Measurements from ENCODE around the gene INIP. TPM values are rescaled to one million over a fixed set of nuclear protein-coding genes. Genes with fewer than 3 reads are reported as not detected.

Gene INIP
- total and polyA plus RNA-seq, 9 of the 15 experiments (the other 6 are each of a cell fraction or from before 2014, with no cell fraction given), result 11.9 to 87.9 (median 37.3) TPM

DNA sequence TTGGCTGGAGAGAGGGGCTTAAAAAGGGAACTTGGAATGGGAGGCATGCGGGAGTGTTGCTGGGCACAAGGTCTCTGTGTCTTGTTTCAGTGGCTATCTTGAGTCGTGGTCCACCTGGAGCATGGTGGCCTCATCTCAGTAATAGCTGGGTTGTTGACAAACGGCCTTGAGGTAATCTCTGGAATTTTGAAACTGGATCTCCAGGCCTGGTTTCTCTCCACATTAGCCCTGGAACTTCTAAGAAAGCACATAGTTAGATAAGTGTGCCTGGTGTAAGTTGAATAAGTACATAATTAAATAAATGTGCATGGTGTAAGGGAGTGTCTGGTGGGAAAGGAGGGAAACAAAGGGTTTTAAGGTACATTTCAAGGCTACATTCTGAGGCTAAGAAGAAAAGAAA, 62.2 kb downstream of the INIP start:
- H2AFZ ChIP-seq (ENCODE audit: low read depth, low read length), result no peak overlapping the region
- no peak for ATAC-seq
- H3K4me3 ChIP-seq, result no peak overlapping the region
- 32% methylated on average over 3 of the region's 3 CpGs for WGBS (ENCODE audit: insufficient coverage, low coverage, missing lambda C conversion rate)
- FAIRE-seq, result no peak
- H4K20me1 ChIP-seq (replicated peaks; ENCODE audit: control insufficient read depth, insufficient read depth, low read length), result no peaks in the 10 kb centered on the region
- intact Hi-C loops (cut with micrococcal nuclease), result no loop called here
- no peaks in the 10 kb centered on the region for H3K27me3 ChIP-seq (ENCODE audit: control insufficient read depth in 2 of 2, insufficient read depth in 2 of 2, low read length in 2 of 2)
- DNase-seq (ENCODE audit: extremely low read depth in 1 of 4, low spot score in 3 of 4), result no peak
- H3K4me2 ChIP-seq (ENCODE audit: insufficient read depth, low read length), result no peak overlapping the region
- H3K9ac ChIP-seq (ENCODE audit: insufficient read depth in 1 of 2, low read depth in 2 of 2, low read length in 2 of 2), result no peak overlapping the region
- no peaks in the 10 kb centered on the region for H3K79me2 ChIP-seq (ENCODE audit: control insufficient read depth, insufficient read depth, low read length)
- no peaks in the 10 kb centered on the region for H3K9me3 ChIP-seq (replicated peaks; ENCODE audit: control insufficient read depth, insufficient read depth, low read depth, low read length)
- no peaks in the 10 kb centered on the region for H3K36me3 ChIP-seq (ENCODE audit: control insufficient read depth, insufficient read depth, low read length)
- no peak overlapping the region for H3K27ac ChIP-seq (ENCODE audit: extremely low read depth, low read depth, low read length)
- peaks cover 0 to 6% of the 10 kb centered on the region in 2 experiments; a peak in 1 of 5 replicates for H3K4me1 ChIP-seq (replicated peaks in 1 of 2; ENCODE audit: control insufficient read depth in 2 of 2, insufficient read depth in 2 of 2, low read length in 2 of 2)
- no TSS peak for BruUV-seq (replicated peaks)
- ChIA-PET POLR2A (interaction anchor here (0.7 kb wide), 1 partner anchor 8 kb away, joined by 3 read pairs; no protein-coding TSS in a partner anchor), CTCF (ENCODE audit: low intra/inter-chr PET ratio) (interaction anchor here (0.6 kb wide), 1 partner anchor 726 kb away, joined by 7 read pairs; no protein-coding TSS in a partner anchor)
- no peaks in the 10 kb centered on the region for H3K9me1 ChIP-seq (ENCODE audit: control insufficient read depth, insufficient read depth, low read length)
- in situ Hi-C loops (cut with MboI), result no loop called here
- TF ChIP-seq PTRF (tag; IDR thresholded peaks at IDR 0.05) (no peak), KLF10 (CRISPR knock-in tag; IDR thresholded peaks at IDR 0.05) (no peak), TCF7L2 (IDR thresholded peaks at IDR 0.05; ENCODE audit: low read depth, low read length) (no peak), ZFP30 (CRISPR knock-in tag; IDR thresholded peaks at IDR 0.05; ENCODE audit: borderline replicate concordance) (no peak), CTCF (IDR thresholded peaks at IDR 0.05 in 2 of 3, conservative IDR thresholded peaks at IDR 0.05 in 1 of 3; ENCODE audit: insufficient read depth in 2 of 3, low read depth in 1 of 3, low read length in 3 of 3) (no peak), IFI16 (CRISPR knock-in tag; IDR thresholded peaks at IDR 0.05) (no peak), MED1 (CRISPR knock-in tag; IDR thresholded peaks at IDR 0.05; ENCODE audit: borderline replicate concordance) (no peak), ZNF146 (CRISPR knock-in tag; IDR thresholded peaks at IDR 0.05; ENCODE audit: unreplicated experiment) (no peak), PCBP2 (IDR thresholded peaks at IDR 0.05; ENCODE audit: low read depth, low read length, poor library complexity, severe bottlenecking) (no peak), U2AF1 (optimal IDR thresholded peaks at IDR 0.05; ENCODE audit: low read depth, low read length) (no peak), ZNF239 (CRISPR knock-in tag; IDR thresholded peaks at IDR 0.05) (no peak), ZFP1 (CRISPR knock-in tag; IDR thresholded peaks at IDR 0.05) (no peak), ZNF551 (CRISPR knock-in tag; IDR thresholded peaks at IDR 0.05) (no peak), EWSR1 (IDR thresholded peaks at IDR 0.05; ENCODE audit: borderline replicate concordance, low read depth, partially characterized antibody) (no peak)
- TF ChIP-seq, protein P1, sequence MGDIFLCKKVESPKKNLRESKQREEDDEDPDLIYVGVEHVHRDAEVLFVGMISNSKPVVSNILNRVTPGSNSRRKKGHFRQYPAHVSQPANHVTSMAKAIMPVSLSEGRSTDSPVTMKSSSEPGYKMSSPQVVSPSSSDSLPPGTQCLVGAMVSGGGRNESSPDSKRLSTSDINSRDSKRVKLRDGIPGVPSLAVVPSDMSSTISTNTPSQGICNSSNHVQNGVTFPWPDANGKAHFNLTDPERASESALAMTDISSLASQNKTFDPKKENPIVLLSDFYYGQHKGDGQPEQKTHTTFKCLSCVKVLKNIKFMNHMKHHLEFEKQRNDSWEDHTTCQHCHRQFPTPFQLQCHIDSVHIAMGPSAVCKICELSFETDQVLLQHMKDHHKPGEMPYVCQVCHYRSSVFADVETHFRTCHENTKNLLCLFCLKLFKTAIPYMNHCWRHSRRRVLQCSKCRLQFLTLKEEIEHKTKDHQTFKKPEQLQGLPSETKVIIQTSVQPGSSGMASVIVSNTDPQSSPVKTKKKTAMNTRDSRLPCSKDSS (IDR thresholded peaks at IDR 0.05; ENCODE audit: low read depth, partially characterized antibody), result no peak
- TF ChIP-seq, protein P2, sequence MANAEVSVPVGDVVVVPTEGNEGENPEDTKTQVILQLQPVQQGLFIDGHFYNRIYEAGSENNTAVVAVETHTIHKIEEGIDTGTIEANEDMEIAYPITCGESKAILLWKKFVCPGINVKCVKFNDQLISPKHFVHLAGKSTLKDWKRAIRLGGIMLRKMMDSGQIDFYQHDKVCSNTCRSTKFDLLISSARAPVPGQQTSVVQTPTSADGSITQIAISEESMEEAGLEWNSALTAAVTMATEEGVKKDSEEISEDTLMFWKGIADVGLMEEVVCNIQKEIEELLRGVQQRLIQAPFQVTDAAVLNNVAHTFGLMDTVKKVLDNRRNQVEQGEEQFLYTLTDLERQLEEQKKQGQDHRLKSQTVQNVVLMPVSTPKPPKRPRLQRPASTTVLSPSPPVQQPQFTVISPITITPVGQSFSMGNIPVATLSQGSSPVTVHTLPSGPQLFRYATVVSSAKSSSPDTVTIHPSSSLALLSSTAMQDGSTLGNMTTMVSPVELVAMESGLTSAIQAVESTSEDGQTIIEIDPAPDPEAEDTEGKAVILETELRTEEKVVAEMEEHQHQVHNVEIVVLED (CRISPR knock-in tag; IDR thresholded peaks at IDR 0.05), result no peak
- TF ChIP-seq, protein P3, sequence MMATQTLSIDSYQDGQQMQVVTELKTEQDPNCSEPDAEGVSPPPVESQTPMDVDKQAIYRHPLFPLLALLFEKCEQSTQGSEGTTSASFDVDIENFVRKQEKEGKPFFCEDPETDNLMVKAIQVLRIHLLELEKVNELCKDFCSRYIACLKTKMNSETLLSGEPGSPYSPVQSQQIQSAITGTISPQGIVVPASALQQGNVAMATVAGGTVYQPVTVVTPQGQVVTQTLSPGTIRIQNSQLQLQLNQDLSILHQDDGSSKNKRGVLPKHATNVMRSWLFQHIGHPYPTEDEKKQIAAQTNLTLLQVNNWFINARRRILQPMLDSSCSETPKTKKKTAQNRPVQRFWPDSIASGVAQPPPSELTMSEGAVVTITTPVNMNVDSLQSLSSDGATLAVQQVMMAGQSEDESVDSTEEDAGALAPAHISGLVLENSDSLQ (IDR thresholded peaks at IDR 0.05), result no peak
